Endothelial cell of umbilical vein (primary cell): ENCODE data around the gene POLR2E. TPM values are rescaled to one million over a fixed set of nuclear protein-coding genes. Genes with fewer than 3 reads are reported as not detected.

Source experiments
- BruUV-seq: library from RNA; stranded (reverse); fragments of 400-500 nt; replicated peaks from 2 replicates; lab custom pipeline; 2021; lab: Mats Ljungman, UMichigan
- CTCF ChIA-PET: fragments of 300-600, 350-600 bp; sonication (Branson Sonifier 250); formaldehyde crosslinking; loops from one replicate; lab custom pipeline; 2021; ENCODE audit warnings: antibody characterized with exemption, inconsistent platforms; lab: Charles Lee
- POLR2A ChIA-PET: fragments of 300-600, 350-600 bp; sonication (Branson Sonifier 250); formaldehyde crosslinking; loops from one replicate; lab custom pipeline; 2021; ENCODE audit warnings: antibody characterized with exemption, inconsistent platforms; lab: Charles Lee
- DNase-seq: peaks from one replicate; pipeline ENCODE4 v3.0.0-alpha.2; 2011; ENCODE audit warnings: low read depth, low spot score
- FAIRE-seq: peaks from 2 replicates; lab custom pipeline; 2011; peaks lifted over from hg19 to GRCh38; lab: Jason Lieb, UNC
- H2AFZ ChIP-seq: 2 replicates; pipeline ENCODE4 v1.6.0; 2012; ENCODE audit warnings: low read depth, low read length, control low read depth, inconsistent platforms
- H3K27ac ChIP-seq: 2 replicates; pipeline ENCODE4 v1.5.1; 2011; ENCODE audit warnings: low read depth, mild to moderate bottlenecking, control low read depth, low read length, moderate library complexity; ENCODE audit not compliant: insufficient read depth
- H3K27me3 ChIP-seq, 2 experiments: 2 replicates each; pipeline versions ENCODE4 v1.6.0 to v1.6.1; 2011; ENCODE audit warnings: low read length in 2 of 2, mixed read lengths in 1 of 2; ENCODE audit not compliant: control insufficient read depth in 2 of 2, insufficient read depth in 2 of 2
- H3K36me3 ChIP-seq, 2 experiments: 2 replicates in 1 of 2; 3 replicates in 1 of 2; pipeline ENCODE4 v1.5.1; 2011; ENCODE audit warnings: low read length in 2 of 2, mild to moderate bottlenecking in 1 of 2, moderate library complexity in 1 of 2; ENCODE audit not compliant: control insufficient read depth in 2 of 2, insufficient read depth in 2 of 2; ENCODE audit errors: extremely low read depth in 1 of 2
- H3K4me1 ChIP-seq: 3 replicates; pipeline ENCODE4 v1.5.1; 2011; ENCODE audit warnings: mild to moderate bottlenecking, low read length; ENCODE audit not compliant: control insufficient read depth, insufficient read depth; ENCODE audit errors: extremely low read depth
- H3K4me2 ChIP-seq: 2 replicates; pipeline ENCODE4 v1.6.1; 2011; ENCODE audit warnings: low read length, control low read depth, mixed read lengths; ENCODE audit not compliant: insufficient read depth
- H3K4me3 ChIP-seq, 3 experiments: fragments of 200-600 bp in 1 of 3; sonication (generic), shearing (Covaris generic) in 1 of 3; replicated peaks in 1 of 3; 2 replicates each; pipeline ENCODE4 v1.5.1; 2011 to 2016; ENCODE audit warnings: control low read depth in 3 of 3, low read length in 3 of 3, mild to moderate bottlenecking in 2 of 3, inconsistent platforms in 1 of 3, low read depth in 1 of 3, moderate library complexity in 1 of 3; ENCODE audit not compliant: insufficient read depth in 1 of 3
- H3K79me2 ChIP-seq: 2 replicates; pipeline ENCODE4 v1.6.0; 2012; ENCODE audit warnings: low read length, inconsistent platforms; ENCODE audit not compliant: control insufficient read depth, insufficient read depth
- H3K9ac ChIP-seq: replicated peaks from 2 replicates; pipeline ENCODE3; 2011; ENCODE audit warnings: low read length, control low read depth; ENCODE audit not compliant: insufficient read depth; ENCODE audit errors: extremely low read depth
- H3K9me1 ChIP-seq: replicated peaks from 3 replicates; pipeline ENCODE4 v1.6.0; 2011; ENCODE audit warnings: mild to moderate bottlenecking, low read length; ENCODE audit not compliant: control insufficient read depth, insufficient read depth; ENCODE audit errors: extremely low read depth
- H3K9me3 ChIP-seq: replicated peaks from 2 replicates; pipeline ENCODE4 v1.5.1; 2012; ENCODE audit warnings: low read length, inconsistent platforms; ENCODE audit not compliant: control insufficient read depth, insufficient read depth
- H4K20me1 ChIP-seq: replicated peaks from 2 replicates; pipeline ENCODE3; 2011; ENCODE audit warnings: mild to moderate bottlenecking, low read length; ENCODE audit not compliant: control insufficient read depth, insufficient read depth; ENCODE audit errors: extremely low read depth
- CTCF ChIP-seq, 2 donors: IDR thresholded peaks; 1 replicate in 1 of 2; 2 replicates in 1 of 2; pipeline ENCODE4 v1.5.1; 2011; ENCODE audit warnings: low read length in 2 of 2, mild to moderate bottlenecking in 2 of 2, moderate library complexity in 2 of 2, control low read depth in 1 of 2, inconsistent platforms in 1 of 2, low read depth in 1 of 2; ENCODE audit not compliant: insufficient read depth in 1 of 2; ENCODE audit errors: extremely low read depth in 1 of 2
- EZH2 ChIP-seq: IDR thresholded peaks from 2 replicates; pipeline ENCODE4 v1.6.1; 2012; ENCODE audit warnings: borderline replicate concordance, low read depth, mild to moderate bottlenecking, moderate library complexity, low read length, inconsistent platforms; ENCODE audit not compliant: severe bottlenecking
- FOS ChIP-seq: IDR thresholded peaks from 2 replicates; pipeline ENCODE4 v1.6.1; 2011; ENCODE audit warnings: mild to moderate bottlenecking, low read length, moderate library complexity, borderline replicate concordance; ENCODE audit not compliant: insufficient read depth
- GATA2 ChIP-seq: IDR thresholded peaks from 2 replicates; pipeline ENCODE4 v1.7.0; 2011; ENCODE audit warnings: low read depth, mild to moderate bottlenecking, moderate library complexity, mixed read lengths, low read length; ENCODE audit not compliant: insufficient read length, insufficient read depth
- JUN ChIP-seq: IDR thresholded peaks from 2 replicates; pipeline ENCODE4 v1.6.1; 2011; ENCODE audit warnings: borderline replicate concordance, low read depth; ENCODE audit not compliant: insufficient read length, insufficient read depth
- MYC ChIP-seq: IDR thresholded peaks from one replicate; pipeline ENCODE4 v1.6.1; 2011; ENCODE audit warnings: mild to moderate bottlenecking, low read depth, low read length
- POLR2A ChIP-seq: IDR thresholded peaks from 2 replicates; pipeline ENCODE4 v1.6.1; 2012; ENCODE audit warnings: low read depth, mild to moderate bottlenecking, control low read depth, low read length
- POLR2AphosphoS5 ChIP-seq: IDR thresholded peaks from 2 replicates; pipeline ENCODE4 v1.6.1; 2012; ENCODE audit warnings: low read depth, mild to moderate bottlenecking, control low read depth, low read length, moderate library complexity; ENCODE audit not compliant: insufficient read depth
- dilution Hi-C: fragments of 300-500 bp; cut with MboI; formaldehyde crosslinking; loops from one replicate; pipeline ENCODE4 v1.15.0; 2019; ENCODE audit warnings: low sequenced_read_pairs; ENCODE audit not compliant: extremely low pct_ligation_motif_present
- intact Hi-C: fragments of 100-400 bp; cut with micrococcal nuclease; formaldehyde crosslinking; loops from one replicate; pipeline ENCODE4 v1.10.0; 2022
- polyA plus RNA-seq, 4 experiments: library from polyadenylated mRNA; depleted of rRNA in 3 of 4; stranded (reverse) in 3 of 4; unstranded in 1 of 4; fragments of >200 nt; gene quantifications; 2 replicates each; pipeline versions ENCODE4 v1.2.1 to v1.2.3, GENCODE V29; 2011 to 2012; ENCODE audit warnings: missing spikeins in 1 of 4
- total RNA-seq: library from RNA; stranded (reverse); gene quantifications from 2 replicates; pipeline ENCODE4 v1.2.3, GENCODE V29; 2021
- TF ChIP-seq, protein P1 (sequence below): IDR thresholded peaks from 2 replicates; pipeline ENCODE4 v1.6.1; 2011; ENCODE audit not compliant: insufficient read depth, insufficient read length

The POLR2E gene
- total and polyA plus RNA-seq, 2 donors (not counting 3 experiments of a cell fraction or from before 2014, with no cell fraction given) = 272 to 344 TPM

GRCh38 chr19:1081301-1082164 lies 13.6 kb downstream of the POLR2E start:
- H3K9me3 ChIP-seq = no peaks in the 10 kb centered on the region
- dilution Hi-C loops = no loop called here
- H3K4me2 ChIP-seq = no peak overlapping the region
- no peaks in the 10 kb centered on the region for H3K9me1 ChIP-seq
- no peak overlapping the region for H2AFZ ChIP-seq
- no peaks in the 10 kb centered on the region for H3K4me1 ChIP-seq
- BruUV-seq = no TSS peak
- H3K4me3 ChIP-seq = no peak overlapping the region
- H4K20me1 ChIP-seq = no peaks in the 10 kb centered on the region
- H3K27me3 ChIP-seq = no peaks in the 10 kb centered on the region
- DNase-seq (no peak), FAIRE-seq (no peak)
- no peak overlapping the region for H3K9ac ChIP-seq
- TF ChIP-seq CTCF (IDR thresholded peaks at IDR 0.05; ENCODE audit: extremely low read depth in 1 of 2, insufficient read depth in 1 of 2, low read depth in 1 of 2, low read length in 2 of 2) (no peak), POLR2A (no peak), FOS (no peak), EZH2 (no peak), GATA2 (no peak), POLR2AphosphoS5 (no peak), MYC (no peak), JUN (no peak)
- TF ChIP-seq, protein P1, sequence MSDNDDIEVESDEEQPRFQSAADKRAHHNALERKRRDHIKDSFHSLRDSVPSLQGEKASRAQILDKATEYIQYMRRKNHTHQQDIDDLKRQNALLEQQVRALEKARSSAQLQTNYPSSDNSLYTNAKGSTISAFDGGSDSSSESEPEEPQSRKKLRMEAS = no peak
- H3K36me3 ChIP-seq = no peaks in the 10 kb centered on the region
- POLR2A ChIA-PET = interaction anchor here (1.4 kb wide), 1 partner anchor 22 kb away, joined by 4 read pairs; the partner anchor contains the start of gene GPX4
- H3K79me2 ChIP-seq = no peaks in the 10 kb centered on the region
- H3K27ac ChIP-seq = no peak overlapping the region
- intact Hi-C loops = no loop called here
- CTCF ChIA-PET = interaction anchor here (1.0 to 3.7 kb wide), 5 partner anchors 11 to 113 kb away, joined by 3 to 14 read pairs (median 4); partner anchors contain the start of genes ARHGAP45 and GPX4
